SK-N-SH treated with all-trans-retinoic acid at 6 μM for 48 hours (cell line): Measurements from ENCODE around the gene FAM171A2.

Experiments used
- ATAC-seq: fragments of 200-7000 bp; cut with Tn5 transposase; 3 replicates; pipeline ENCODE4 v1.9.1; 2020; ENCODE audit warnings: mild to moderate bottlenecking, moderate library complexity
- ARNTL ChIP-seq: fragments of 450-650 bp; formaldehyde crosslinking; IDR thresholded peaks from 2 replicates; pipeline ENCODE4 v1.5.0; 2020; ENCODE audit warnings: low read depth, mild to moderate bottlenecking, moderate library complexity, borderline replicate concordance
- BACH2 ChIP-seq: fragments of 250-450 bp; sonication (Bioruptor Pico); IDR thresholded peaks from 2 replicates; pipeline ENCODE4 v1.9.0; 2021; ENCODE audit warnings: mild to moderate bottlenecking, borderline replicate concordance
- CREB5 ChIP-seq: fragments of 250-450 bp; sonication (Bioruptor Pico); IDR thresholded peaks from 2 replicates; pipeline ENCODE4 v1.5.1; 2020; ENCODE audit warnings: low read depth, mild to moderate bottlenecking, moderate library complexity
- CSDC2 ChIP-seq: fragments of 250-450 bp; sonication (Bioruptor Pico); IDR thresholded peaks from 2 replicates; pipeline ENCODE4 v1.5.0; 2020; ENCODE audit warnings: mild to moderate bottlenecking, moderate library complexity
- CSRNP3 ChIP-seq: fragments of 250-450 bp; sonication (Bioruptor Pico); IDR thresholded peaks from 2 replicates; pipeline ENCODE4 v1.5.1; 2021; ENCODE audit warnings: mild to moderate bottlenecking, moderate library complexity
- GLIS3 ChIP-seq: fragments of 250-450 bp; sonication (Bioruptor Pico); IDR thresholded peaks from 2 replicates; pipeline ENCODE4 v1.5.0; 2020; ENCODE audit warnings: mild to moderate bottlenecking, moderate library complexity
- OSR1 ChIP-seq: fragments of 250-450 bp; sonication (Bioruptor Pico); IDR thresholded peaks from 2 replicates; pipeline ENCODE4 v1.8.0; 2022; ENCODE audit warnings: moderate library complexity, mild to moderate bottlenecking, inconsistent platforms
- POU6F1 ChIP-seq: fragments of 250-450 bp; sonication (Bioruptor Pico); IDR thresholded peaks from 2 replicates; pipeline ENCODE4 v1.8.0; 2021; ENCODE audit warnings: low read depth, mild to moderate bottlenecking, moderate library complexity, borderline replicate concordance
- PPARA ChIP-seq: fragments of 250-450 bp; sonication (Bioruptor Pico); IDR thresholded peaks from 2 replicates; pipeline ENCODE4 v1.5.0; 2020; ENCODE audit warnings: mild to moderate bottlenecking, borderline replicate concordance
- RARB ChIP-seq: fragments of 250-450 bp; sonication (Bioruptor Pico); IDR thresholded peaks from 2 replicates; pipeline ENCODE4 v1.8.0; 2021; ENCODE audit warnings: mild to moderate bottlenecking, moderate library complexity
- SNAI2 ChIP-seq: fragments of 250-450 bp; sonication (Bioruptor Pico); IDR thresholded peaks from 2 replicates; pipeline ENCODE4 v1.5.0; 2020; ENCODE audit warnings: mild to moderate bottlenecking, moderate library complexity
- TCF4 ChIP-seq: fragments of 250-450 bp; sonication (Bioruptor Pico); IDR thresholded peaks from 2 replicates; pipeline ENCODE4 v1.8.0; 2021; ENCODE audit warnings: mild to moderate bottlenecking, moderate library complexity, borderline replicate concordance
- TOX ChIP-seq: fragments of 250-450 bp; sonication (Bioruptor Pico); IDR thresholded peaks from 2 replicates; pipeline ENCODE4 v1.8.0; 2021; ENCODE audit warnings: mild to moderate bottlenecking, moderate library complexity, borderline replicate concordance
- TSHZ2 ChIP-seq: fragments of 250-450 bp; sonication (Bioruptor Pico); IDR thresholded peaks from 2 replicates; pipeline ENCODE4 v1.5.0; 2020; ENCODE audit warnings: mild to moderate bottlenecking, moderate library complexity
- ZC3H10 ChIP-seq: fragments of 250-450 bp; sonication (Bioruptor Pico); IDR thresholded peaks from 2 replicates; pipeline ENCODE4 v1.5.1; 2021; ENCODE audit warnings: mild to moderate bottlenecking, moderate library complexity
- ZFP3 ChIP-seq: fragments of 250-450 bp; sonication (Bioruptor Pico); IDR thresholded peaks from 2 replicates; pipeline ENCODE4 v1.5.0; 2020; ENCODE audit warnings: mild to moderate bottlenecking, moderate library complexity
- ZFP30 ChIP-seq: fragments of 450-650 bp; formaldehyde crosslinking; IDR thresholded peaks from 2 replicates; pipeline ENCODE4 v1.5.0; 2022; ENCODE audit warnings: mild to moderate bottlenecking, moderate library complexity
- ZNF70 ChIP-seq: fragments of 450-650 bp; formaldehyde crosslinking; IDR thresholded peaks from 2 replicates; pipeline ENCODE4 v1.5.0; 2020; ENCODE audit warnings: mild to moderate bottlenecking, moderate library complexity

Gene FAM171A2

GRCh38 chr17:44350733-44351226 lies 12.9 kb downstream of the FAM171A2 start (continued):
- no peak for TF ChIP-seq TSHZ2 (CRISPR knock-in tag)
- TF ChIP-seq, all 23 proteins: peak for 0

- no peak for ATAC-seq
Measured at GRCh38 chr17:44349553-44350070, 14.0 kb downstream of the FAM171A2 start.

GRCh38 chr17:44348988-44349364 lies 14.7 kb downstream of the FAM171A2 start:
- ATAC-seq: no peak
- TF ChIP-seq CSDC2 (CRISPR knock-in tag): no peak
- no peak for TF ChIP-seq TOX (CRISPR knock-in tag)
- no peak for TF ChIP-seq POU6F1 (CRISPR knock-in tag)
- TF ChIP-seq PPARA (CRISPR knock-in tag): no peak
- no peak for TF ChIP-seq ZC3H10 (CRISPR knock-in tag)
- no peak for TF ChIP-seq RARB (CRISPR knock-in tag)
- TF ChIP-seq GLIS3: no peak
- TF ChIP-seq ARNTL (CRISPR knock-in tag): no peak
- no peak for TF ChIP-seq TSHZ2 (CRISPR knock-in tag)
- TF ChIP-seq OSR1 (CRISPR knock-in tag): no peak
- TF ChIP-seq ZFP3 (CRISPR knock-in tag): no peak
- no peak for TF ChIP-seq CREB5 (CRISPR knock-in tag)
- TF ChIP-seq SNAI2 (CRISPR knock-in tag): no peak
- no peak for TF ChIP-seq BACH2 (CRISPR knock-in tag)
- no peak for TF ChIP-seq TCF4 (CRISPR knock-in tag)
- no peak for TF ChIP-seq CSRNP3 (CRISPR knock-in tag)

More at GRCh38 chr17:44349553-44350070, 14.0 kb downstream of the FAM171A2 start:
- TF ChIP-seq ARNTL (CRISPR knock-in tag) (no peak), CREB5 (CRISPR knock-in tag) (no peak), ZFP30 (CRISPR knock-in tag) (no peak), OSR1 (CRISPR knock-in tag) (no peak), ZNF70 (CRISPR knock-in tag) (no peak), RARB (CRISPR knock-in tag) (no peak), ZFP3 (CRISPR knock-in tag) (no peak)
- TF ChIP-seq, all 23 proteins: peak for 0
